Neutrophil (primary cell): ENCODE results near the gene PSKH1.
"Not testable (repeated sequence)": the region's sequence is repeated elsewhere in the genome, so short reads cannot be mapped to it uniquely, and the experiment has no call there.

Source experiments
- H3K27ac ChIP-seq: fragments of 200-600 bp; sonication (generic); 2 replicates; pipeline ENCODE4 v1.5.1; 2016; ENCODE audit warnings: mild to moderate bottlenecking, moderate library complexity
- H3K27me3 ChIP-seq: fragments of 200-600 bp; sonication (generic); 2 replicates; pipeline ENCODE4 v1.6.0; 2016; ENCODE audit warnings: mild to moderate bottlenecking
- H3K36me3 ChIP-seq: fragments of 200-600 bp; sonication (generic); 2 replicates; pipeline ENCODE4 v1.5.1; 2017
- H3K4me1 ChIP-seq, 2 experiments: fragments of 200-600 bp in 1 of 2; sonication (generic) in 1 of 2; 1 replicate in 1 of 2; 2 replicates in 1 of 2; pipeline versions ENCODE4 v1.5.1 to v1.6.1; 2013 to 2016; ENCODE audit warnings: low read depth in 1 of 2, low read length in 1 of 2, mild to moderate bottlenecking in 1 of 2, moderate library complexity in 1 of 2; ENCODE audit not compliant: control insufficient read depth in 1 of 2, insufficient read depth in 1 of 2
- H3K4me3 ChIP-seq, 2 experiments: fragments of 200-600 bp in 1 of 2; sonication (generic) in 1 of 2; 1 replicate in 1 of 2; 2 replicates in 1 of 2; pipeline ENCODE4 v1.5.1; 2013 to 2016; ENCODE audit warnings: low read depth in 1 of 2, low read length in 1 of 2, mild to moderate bottlenecking in 1 of 2, moderate library complexity in 1 of 2
- H3K9me3 ChIP-seq: fragments of 200-600 bp; sonication (generic); 2 replicates; pipeline ENCODE4 v1.5.1; 2016
- CTCF ChIP-seq: fragments of 200-600 bp; sonication (generic); IDR thresholded peaks from 2 replicates; pipeline ENCODE4 v1.5.1; 2016; ENCODE audit warnings: antibody characterized with exemption

PSKH1 gene

GRCh38 chr16:67909056-67909742, 16.1 kb downstream of the PSKH1 start:
- H3K36me3 ChIP-seq, result peaks cover 42% of the 10 kb centered on the region
- no peak overlapping the region for H3K4me3 ChIP-seq
- no peak for TF ChIP-seq CTCF
- no peaks in the 10 kb centered on the region for H3K27me3 ChIP-seq
- no peaks in the 10 kb centered on the region for H3K9me3 ChIP-seq
- H3K4me1 ChIP-seq, result no peaks in the 10 kb centered on the region
- H3K27ac ChIP-seq, result no peak overlapping the region

GRCh38 chr16:67910158-67910557, 17.1 kb downstream of the PSKH1 start:
- no peaks in the 10 kb centered on the region for H3K4me1 ChIP-seq
- no peak overlapping the region for H3K27ac ChIP-seq
- H3K9me3 ChIP-seq, result no peaks in the 10 kb centered on the region

GRCh38 chr16:67914758-67915495, 21.9 kb downstream of the PSKH1 start:
- no peak for TF ChIP-seq CTCF

More at GRCh38 chr16:67910158-67910557, 17.1 kb downstream of the PSKH1 start:
- Histone ChIP-seq H3K4me3 (no peak overlapping the region), H3K27me3 (no peaks in the 10 kb centered on the region), H3K36me3 (peaks cover 46% of the 10 kb centered on the region)
- no peak for TF ChIP-seq CTCF

GRCh38 chr16:67915496-67915769, 22.4 kb downstream of the PSKH1 start:
- H3K36me3 ChIP-seq, result peaks cover 65% of the 10 kb centered on the region
- H3K9me3 ChIP-seq, H3K27ac ChIP-seq, H3K27me3 ChIP-seq, H3K4me3 ChIP-seq, H3K4me1 ChIP-seq: not testable (repeated sequence)

More at GRCh38 chr16:67914758-67915495, 21.9 kb downstream of the PSKH1 start:
- H3K4me1 ChIP-seq, result no peaks in the 10 kb centered on the region
- H3K27me3 ChIP-seq, result no peaks in the 10 kb centered on the region
- H3K4me3 ChIP-seq, result no peak overlapping the region
- peaks cover 69% of the 10 kb centered on the region for H3K36me3 ChIP-seq
- H3K9me3 ChIP-seq, result no peaks in the 10 kb centered on the region
- H3K27ac ChIP-seq, result no peak overlapping the region

- H3K9me3 ChIP-seq, result no peaks in the 10 kb centered on the region
- H3K36me3 ChIP-seq, result peaks cover 58% of the 10 kb centered on the region
- H3K4me1 ChIP-seq, result no peaks in the 10 kb centered on the region
- no peak overlapping the region for H3K27ac ChIP-seq
- no peak for TF ChIP-seq CTCF
- no peaks in the 10 kb centered on the region for H3K27me3 ChIP-seq
- H3K4me3 ChIP-seq, result no peak overlapping the region
Observed at GRCh38 chr16:67915831-67916723, 23.0 kb downstream of the PSKH1 start.
